H9 (cell line): ENCODE measurements around the gene SH3RF3. TPM values are rescaled to one million over a fixed set of nuclear protein-coding genes. Genes with fewer than 3 reads are reported as not detected.

ENCODE experiments used
- DNase-seq: peaks from one replicate; pipeline ENCODE4 v3.0.0-alpha.2; 2017
- H2AFZ ChIP-seq: one replicate; pipeline ENCODE4 v1.6.1; 2013; ENCODE audit warnings: mild to moderate bottlenecking, low read length, control low read depth, moderate library complexity
- H2AK5ac ChIP-seq: 2 replicates; pipeline ENCODE4 v1.6.1; 2013; ENCODE audit warnings: low read length, control low read depth, mixed read lengths; ENCODE audit not compliant: insufficient read length
- H2BK120ac ChIP-seq: one replicate; pipeline ENCODE4 v1.6.1; 2013; ENCODE audit warnings: low read depth, mild to moderate bottlenecking, low read length, control low read depth, inconsistent platforms; ENCODE audit not compliant: poor library complexity, severe bottlenecking
- H2BK12ac ChIP-seq: 2 replicates; pipeline ENCODE4 v1.6.1; 2013; ENCODE audit warnings: low read length, control low read depth, mixed read lengths, low read depth; ENCODE audit not compliant: insufficient read length
- H2BK15ac ChIP-seq: 2 replicates; pipeline ENCODE4 v1.6.1; 2013; ENCODE audit warnings: low read depth, low read length, control low read depth
- H2BK20ac ChIP-seq: one replicate; pipeline ENCODE4 v1.6.1; 2013; ENCODE audit warnings: low read depth, mild to moderate bottlenecking, low read length, control low read depth, inconsistent platforms; ENCODE audit not compliant: poor library complexity, severe bottlenecking
- H2BK5ac ChIP-seq: 2 replicates; pipeline ENCODE4 v1.6.1; 2013; ENCODE audit warnings: low read length, control low read depth, mixed read lengths; ENCODE audit not compliant: insufficient read length
- H3K14ac ChIP-seq: 2 replicates; pipeline ENCODE4 v1.6.1; 2013; ENCODE audit warnings: low read length, control low read depth; ENCODE audit not compliant: insufficient read depth
- H3K18ac ChIP-seq: 2 replicates; pipeline ENCODE4 v1.6.1; 2013; ENCODE audit warnings: low read depth, mild to moderate bottlenecking, mixed read lengths, low read length, control low read depth; ENCODE audit not compliant: insufficient read length
- H3K23ac ChIP-seq: 2 replicates; pipeline ENCODE4 v1.6.1; 2013; ENCODE audit warnings: low read length, control low read depth, mixed read lengths, low read depth; ENCODE audit not compliant: insufficient read length
- H3K23me2 ChIP-seq: 2 replicates; pipeline ENCODE4 v1.6.1; 2013; ENCODE audit warnings: low read depth, mild to moderate bottlenecking, mixed read lengths, low read length, control low read depth; ENCODE audit not compliant: insufficient read length, poor library complexity, severe bottlenecking
- H3K27ac ChIP-seq: 2 replicates; pipeline ENCODE4 v1.5.1; 2013; ENCODE audit warnings: low read length, control low read depth, mixed read lengths, low read depth; ENCODE audit not compliant: insufficient read length
- H3K27me3 ChIP-seq: 2 replicates; pipeline ENCODE4 v1.6.1; 2013; ENCODE audit warnings: low read length, control low read depth, inconsistent platforms; ENCODE audit not compliant: insufficient read depth
- H3K4ac ChIP-seq: 2 replicates; pipeline ENCODE4 v1.6.1; 2013; ENCODE audit warnings: low read depth, mild to moderate bottlenecking, control low read depth, inconsistent platforms, low read length, moderate library complexity
- H3K4me1 ChIP-seq: 2 replicates; pipeline ENCODE4 v1.6.1; 2013; ENCODE audit warnings: low read length, control low read depth, inconsistent platforms; ENCODE audit not compliant: insufficient read depth
- H3K4me2 ChIP-seq: 2 replicates; pipeline ENCODE4 v1.6.1; 2013; ENCODE audit warnings: low read length, control low read depth, mixed read lengths; ENCODE audit not compliant: insufficient read length, insufficient read depth
- H3K56ac ChIP-seq: 2 replicates; pipeline ENCODE4 v1.6.1; 2013; ENCODE audit warnings: low read depth, mild to moderate bottlenecking, mixed read lengths, low read length, control low read depth; ENCODE audit not compliant: insufficient read length
- H3K79me1 ChIP-seq: 2 replicates; pipeline ENCODE4 v1.6.1; 2013; ENCODE audit warnings: low read depth, mild to moderate bottlenecking, moderate library complexity, low read length, control low read depth, inconsistent platforms; ENCODE audit not compliant: insufficient read depth, poor library complexity, severe bottlenecking
- H3K79me2 ChIP-seq: 2 replicates; pipeline ENCODE4 v1.6.1; 2013; ENCODE audit warnings: low read length, control low read depth, inconsistent platforms; ENCODE audit not compliant: insufficient read depth
- H3K9ac ChIP-seq: 2 replicates; pipeline ENCODE4 v1.6.1; 2013; ENCODE audit warnings: low read length, control low read depth, mixed read lengths; ENCODE audit not compliant: insufficient read length; ENCODE audit errors: extremely low read depth
- H3K9me3 ChIP-seq: one replicate; pipeline ENCODE4 v1.6.1; 2013; ENCODE audit warnings: low read depth, low read length, inconsistent platforms; ENCODE audit not compliant: control insufficient read depth
- H3T11ph ChIP-seq: one replicate; pipeline ENCODE4 v1.6.1; 2013; ENCODE audit warnings: mild to moderate bottlenecking, low read length, control low read depth, inconsistent platforms
- H4K20me1 ChIP-seq: one replicate; pipeline ENCODE4 v1.6.1; 2013; ENCODE audit not compliant: control insufficient read depth, insufficient read length, insufficient read depth
- H4K5ac ChIP-seq: 2 replicates; pipeline ENCODE4 v1.6.1; 2013; ENCODE audit warnings: low read depth, mild to moderate bottlenecking, mixed read lengths, low read length, control low read depth; ENCODE audit not compliant: insufficient read length
- H4K8ac ChIP-seq: replicated peaks from 2 replicates; pipeline ENCODE4 v1.6.1; 2013; ENCODE audit warnings: low read length, control low read depth, mixed read lengths, low read depth; ENCODE audit not compliant: insufficient read length
- H4K91ac ChIP-seq: 2 replicates; pipeline ENCODE4 v1.6.1; 2013; ENCODE audit warnings: low read depth, mild to moderate bottlenecking, moderate library complexity, mixed read lengths, low read length, control low read depth; ENCODE audit not compliant: insufficient read length
- H3K27ac Mint-ChIP-seq, 3 experiments: 2 replicates in 2 of 3; 3 replicates in 1 of 3; pipeline ENCODE4 v1.8.0; 2020 to 2021; ENCODE audit warnings: mixed read lengths in 3 of 3, mild to moderate bottlenecking in 1 of 3, moderate library complexity in 1 of 3
- H3K27me3 Mint-ChIP-seq: 2 replicates; pipeline ENCODE4 v1.8.0; 2021; ENCODE audit warnings: low read depth, mild to moderate bottlenecking, moderate library complexity, mixed read lengths
- H3K36me3 Mint-ChIP-seq, 3 experiments: 2 replicates in 2 of 3; 3 replicates in 1 of 3; pipeline ENCODE4 v1.8.0; 2020 to 2021; ENCODE audit warnings: low read depth in 3 of 3, mixed read lengths in 3 of 3; ENCODE audit not compliant: insufficient read depth in 1 of 3
- H3K4me1 Mint-ChIP-seq, 2 experiments: 2 replicates each; pipeline ENCODE4 v1.8.0; 2020; ENCODE audit warnings: mixed read lengths in 2 of 2
- H3K4me3 Mint-ChIP-seq, 2 experiments: 2 replicates in 1 of 2; 3 replicates in 1 of 2; pipeline ENCODE4 v1.8.0; 2020 to 2021; ENCODE audit warnings: mild to moderate bottlenecking in 2 of 2, mixed read lengths in 2 of 2, moderate library complexity in 1 of 2
- H3K9me3 Mint-ChIP-seq, 2 experiments: 2 replicates in 1 of 2; 3 replicates in 1 of 2; pipeline ENCODE4 v1.8.0; 2020; ENCODE audit warnings: mild to moderate bottlenecking in 2 of 2, mixed read lengths in 2 of 2, moderate library complexity in 1 of 2
- CTCF ChIP-seq: fragments of 200-600 bp; sonication (generic); conservative IDR thresholded peaks from 3 replicates; pipeline ENCODE4 v1.8.0; 2021; ENCODE audit warnings: antibody characterized with exemption, mild to moderate bottlenecking
- WGBS: extraction: QIAGEN DNeasy Blood & Tissue Kit; methylation state at CpG from one replicate; pipeline ENCODE4 v1.1.7; 2013; ENCODE audit warnings: missing lambda C conversion rate, low lambda C conversion rate, mixed read lengths; ENCODE audit not compliant: insufficient read length; ENCODE audit errors: extremely low coverage; 5-methylcytosine and 5-hydroxymethylcytosine counted together
- total RNA-seq: library from RNA; stranded (reverse); gene quantifications from 2 replicates; pipeline ENCODE4 v1.2.1, GENCODE V29; 2021

SH3RF3 gene
- total RNA-seq, 1 experiment from 2014 or later: 0.46 TPM

GRCh38 chr2:109494351-109494750, 365.3 kb downstream of the SH3RF3 start:
- Histone ChIP-seq H2BK12ac (no peak overlapping the region), H3T11ph (no peak overlapping the region), H4K91ac (no peak overlapping the region), H3K9ac (no peak overlapping the region), H2AK5ac (no peak overlapping the region), H3K9me3 (no peaks in the 10 kb centered on the region), H3K23me2 (no peaks in the 10 kb centered on the region), H3K79me2 (no peaks in the 10 kb centered on the region), H3K27ac (no peak overlapping the region), H3K56ac (no peak overlapping the region), H3K4me1 (no peaks in the 10 kb centered on the region), H2BK15ac (no peak overlapping the region), H3K4ac (no peak overlapping the region), H3K23ac (no peak overlapping the region), H3K14ac (no peak overlapping the region), H2BK20ac (no peak overlapping the region), H3K79me1 (no peaks in the 10 kb centered on the region), H3K18ac (no peak overlapping the region), H2BK120ac (no peak overlapping the region), H2AFZ (no peak overlapping the region), H4K8ac (no peak overlapping the region), H4K20me1 (no peaks in the 10 kb centered on the region), H2BK5ac (no peak overlapping the region), H3K27me3 (no peaks in the 10 kb centered on the region), H4K5ac (no peak overlapping the region), H3K4me2 (no peak overlapping the region)
- no peak for TF ChIP-seq CTCF
- Mint-ChIP-seq H3K4me3 (no peak overlapping the region), H3K27me3 (no peaks in the 10 kb centered on the region), H3K36me3 (no peaks in the 10 kb centered on the region), H3K4me1 (no peaks in the 10 kb centered on the region), H3K9me3 (no peaks in the 10 kb centered on the region), H3K27ac (no peak overlapping the region)
- DNase-seq: no peak
- no CpG with 5 or more reads among the region's 3 CpGs for WGBS
